CD4-positive, alpha-beta T cell (primary cell): ENCODE results near the gene RUNX1. TPM values are rescaled to one million over a fixed set of nuclear protein-coding genes. Genes with fewer than 3 reads are reported as not detected.

Experiments
- ATAC-seq: fragments of 200-7000 bp; cut with Tn5 transposase; one replicate; pipeline ENCODE4 v1.10.0; 2022; ENCODE audit warnings: mild to moderate bottlenecking; ENCODE audit not compliant: poor library complexity
- CTCF ChIA-PET: fragments of 350-600 bp; sonication (Branson Sonifier 250); formaldehyde crosslinking; loops from one replicate; lab custom pipeline; 2021; ENCODE audit warnings: antibody characterized with exemption, inconsistent platforms; lab: Charles Lee
- POLR2A ChIA-PET: fragments of 350-600 bp; sonication (Branson Sonifier 250); formaldehyde crosslinking; loops from one replicate; lab custom pipeline; 2021; ENCODE audit warnings: antibody characterized with exemption, inconsistent platforms; lab: Charles Lee
- DNase-seq, 14 experiments: peaks; one replicate each; pipeline ENCODE4 v3.0.0-alpha.2; 2013 to 2020; ENCODE audit warnings: mixed read lengths in 2 of 14
- H3K27ac ChIP-seq, 2 donors: one replicate each; pipeline versions ENCODE4 v1.5.1 to v1.7.0; 2013; ENCODE audit warnings: low read length in 2 of 2, low read depth in 1 of 2, mild to moderate bottlenecking in 1 of 2
- H3K27me3 ChIP-seq, 2 experiments: 1 replicate in 1 of 2; 2 replicates in 1 of 2; pipeline versions ENCODE4 v1.6.1 to v1.7.0; 2013; ENCODE audit warnings: low read length in 2 of 2, control low read depth in 1 of 2, mild to moderate bottlenecking in 1 of 2, moderate library complexity in 1 of 2; ENCODE audit not compliant: insufficient read depth in 2 of 2, control insufficient read depth in 1 of 2
- H3K36me3 ChIP-seq: one replicate; pipeline ENCODE4 v1.6.1; 2013; ENCODE audit warnings: low read length, control low read depth; ENCODE audit not compliant: insufficient read depth
- H3K4me1 ChIP-seq: one replicate; pipeline ENCODE4 v1.6.1; 2013; ENCODE audit warnings: low read length, control low read depth; ENCODE audit not compliant: insufficient read depth
- H3K4me3 ChIP-seq: one replicate; pipeline ENCODE4 v1.5.1; 2013; ENCODE audit warnings: mild to moderate bottlenecking, low read length, moderate library complexity
- H3K9me3 ChIP-seq, 2 experiments: 1 replicate in 1 of 2; 2 replicates in 1 of 2; pipeline versions ENCODE4 v1.6.1 to v1.7.0; 2013; ENCODE audit warnings: low read length in 2 of 2, mild to moderate bottlenecking in 2 of 2, control low read depth in 1 of 2, moderate library complexity in 1 of 2; ENCODE audit not compliant: control insufficient read depth in 1 of 2, insufficient read depth in 1 of 2
- H3K27ac Mint-ChIP-seq: one replicate; pipeline ENCODE4 v1.8.0; 2020; ENCODE audit warnings: mixed read lengths
- H3K27me3 Mint-ChIP-seq: one replicate; pipeline ENCODE4 v1.8.0; 2021; ENCODE audit warnings: mixed read lengths
- H3K36me3 Mint-ChIP-seq: one replicate; pipeline ENCODE4 v1.8.0; 2021; ENCODE audit warnings: low read depth, mixed read lengths
- H3K4me1 Mint-ChIP-seq: one replicate; pipeline ENCODE4 v1.8.0; 2021; ENCODE audit warnings: low read depth, mixed read lengths
- H3K4me3 Mint-ChIP-seq: one replicate; pipeline ENCODE4 v1.8.0; 2020; ENCODE audit warnings: mild to moderate bottlenecking, mixed read lengths
- H3K9me3 Mint-ChIP-seq: one replicate; pipeline ENCODE4 v1.8.0; 2020; ENCODE audit warnings: mixed read lengths
- intact Hi-C, 2 experiments: fragments of 100-400 bp; cut with DNase I in 1 of 2; cut with micrococcal nuclease in 1 of 2; formaldehyde crosslinking; loops; one replicate each; pipeline versions ENCODE4 v1.15.1 to v1.9.0; 2023 to 2025; cut with DNase I, micrococcal nuclease
- total RNA-seq, 174 experiments: library from RNA in 2 of 174; stranded (reverse) in 2 of 174; gene quantifications; one replicate each; pipeline ENCODE4 v1.2.3 and lab custom pipeline; 2021 to 2026
- TF ChIP-seq, protein P1 (sequence below): fragments of 200-600 bp; IDR thresholded peaks from one replicate; pipeline ENCODE4 v1.8.0; 2022; ENCODE audit warnings: antibody characterized with exemption, mild to moderate bottlenecking

The RUNX1 gene
- total RNA-seq, 2 experiments from 2014 or later = 71.7 to 74.3 TPM

DNA sequence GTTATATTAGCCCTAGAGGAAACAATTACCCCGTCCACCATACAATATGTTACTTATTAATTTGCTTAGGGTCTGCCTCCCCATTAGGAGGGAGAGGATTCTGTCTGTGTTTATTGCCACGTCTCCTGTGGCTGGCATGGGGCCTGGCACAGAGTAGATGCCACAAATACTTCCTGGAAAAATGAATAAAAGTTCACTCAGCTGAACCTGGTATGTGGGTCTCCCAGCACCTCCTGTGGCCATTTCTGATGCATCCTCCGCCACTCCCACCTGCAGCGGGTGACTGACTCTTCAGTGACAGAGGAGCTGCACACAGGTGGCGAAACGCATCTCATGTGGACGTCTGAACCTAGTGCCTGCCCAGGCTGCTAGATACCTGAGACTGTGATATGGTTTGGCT is 267.6 kb downstream of the RUNX1 start:
- no peaks in the 10 kb centered on the region for H3K36me3 ChIP-seq
- Mint-ChIP-seq H3K36me3 (no peaks in the 10 kb centered on the region), H3K27me3 (no peaks in the 10 kb centered on the region), H3K4me3 (no peak overlapping the region), H3K4me1 (no peaks in the 10 kb centered on the region), H3K9me3 (peaks cover 2% of the 10 kb centered on the region), H3K27ac (no peak overlapping the region)
- intact Hi-C loops = no loop called here
- TF ChIP-seq, protein P1, sequence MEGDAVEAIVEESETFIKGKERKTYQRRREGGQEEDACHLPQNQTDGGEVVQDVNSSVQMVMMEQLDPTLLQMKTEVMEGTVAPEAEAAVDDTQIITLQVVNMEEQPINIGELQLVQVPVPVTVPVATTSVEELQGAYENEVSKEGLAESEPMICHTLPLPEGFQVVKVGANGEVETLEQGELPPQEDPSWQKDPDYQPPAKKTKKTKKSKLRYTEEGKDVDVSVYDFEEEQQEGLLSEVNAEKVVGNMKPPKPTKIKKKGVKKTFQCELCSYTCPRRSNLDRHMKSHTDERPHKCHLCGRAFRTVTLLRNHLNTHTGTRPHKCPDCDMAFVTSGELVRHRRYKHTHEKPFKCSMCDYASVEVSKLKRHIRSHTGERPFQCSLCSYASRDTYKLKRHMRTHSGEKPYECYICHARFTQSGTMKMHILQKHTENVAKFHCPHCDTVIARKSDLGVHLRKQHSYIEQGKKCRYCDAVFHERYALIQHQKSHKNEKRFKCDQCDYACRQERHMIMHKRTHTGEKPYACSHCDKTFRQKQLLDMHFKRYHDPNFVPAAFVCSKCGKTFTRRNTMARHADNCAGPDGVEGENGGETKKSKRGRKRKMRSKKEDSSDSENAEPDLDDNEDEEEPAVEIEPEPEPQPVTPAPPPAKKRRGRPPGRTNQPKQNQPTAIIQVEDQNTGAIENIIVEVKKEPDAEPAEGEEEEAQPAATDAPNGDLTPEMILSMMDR = no peak
- DNase-seq = no peak
- no peak overlapping the region for H3K4me3 ChIP-seq
- peaks cover 0 to 3% of the 10 kb centered on the region in 2 experiments for H3K9me3 ChIP-seq
- H3K27ac ChIP-seq = no peak overlapping the region
- H3K27me3 ChIP-seq = no peaks in the 10 kb centered on the region
- H3K4me1 ChIP-seq = no peaks in the 10 kb centered on the region
- CTCF ChIA-PET = no interaction called here
- POLR2A ChIA-PET = no interaction called here
- no peak for ATAC-seq

DNA sequence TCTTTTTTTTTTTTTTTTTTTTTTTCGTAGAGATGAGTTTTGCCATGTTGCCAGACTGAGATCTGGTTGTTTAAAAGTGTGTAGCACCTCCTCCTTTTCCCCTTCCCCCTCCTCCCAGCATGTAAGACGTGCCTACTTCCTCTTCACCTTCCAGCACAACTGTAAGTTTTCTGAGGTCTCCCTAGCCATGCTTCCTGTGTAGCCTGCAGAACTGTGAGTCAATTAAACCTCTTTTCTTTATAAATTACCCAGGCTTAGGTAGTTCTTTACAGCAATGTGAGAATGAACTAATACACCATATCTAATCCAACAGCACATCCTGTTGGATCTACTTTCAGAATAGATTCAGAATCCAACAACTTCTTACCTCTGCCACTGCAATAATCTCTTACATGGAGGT is 269.2 kb downstream of the RUNX1 start:
- no peaks in the 10 kb centered on the region for H3K36me3 ChIP-seq
- ChIA-PET POLR2A (no interaction called here), CTCF (no interaction called here)
- H3K9me3 ChIP-seq = peaks cover 0 to 3% of the 10 kb centered on the region in 2 experiments
- H3K4me3 ChIP-seq = no peak overlapping the region
- intact Hi-C loops = no loop called here
- no peak overlapping the region for H3K27ac Mint-ChIP-seq
- no peaks in the 10 kb centered on the region for H3K4me1 Mint-ChIP-seq
- no peaks in the 10 kb centered on the region for H3K36me3 Mint-ChIP-seq
- no peak overlapping the region for H3K4me3 Mint-ChIP-seq
- no peak overlapping the region for H3K27ac ChIP-seq
- no peak for DNase-seq
- H3K9me3 Mint-ChIP-seq = peaks cover 2% of the 10 kb centered on the region
- H3K4me1 ChIP-seq = no peaks in the 10 kb centered on the region
- TF ChIP-seq, protein P1 = no peak
- H3K27me3 ChIP-seq = no peaks in the 10 kb centered on the region
- ATAC-seq = no peak
- H3K27me3 Mint-ChIP-seq = peaks cover 4% of the 10 kb centered on the region

DNA sequence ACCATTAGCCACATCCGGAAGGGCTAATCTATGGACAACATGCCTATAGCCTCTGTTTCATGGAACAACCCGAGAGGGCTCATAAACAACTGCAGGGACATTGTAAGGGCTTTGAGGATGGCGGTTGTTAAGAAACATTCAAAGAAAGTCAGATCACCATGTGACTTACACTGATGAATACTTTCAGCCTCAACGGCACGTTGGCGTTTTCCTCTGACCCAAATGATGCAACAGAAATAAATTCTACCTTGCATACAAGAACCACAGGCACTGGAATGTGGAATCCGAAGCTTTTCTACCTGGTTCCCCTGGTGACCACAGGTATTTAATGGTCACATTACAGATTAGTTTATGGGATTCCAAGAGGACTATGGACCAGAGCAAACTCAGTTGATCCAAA is 273.3 kb downstream of the RUNX1 start:
- Histone ChIP-seq H3K36me3 (no peaks in the 10 kb centered on the region), H3K27me3 (no peaks in the 10 kb centered on the region), H3K4me1 (no peaks in the 10 kb centered on the region), H3K27ac (no peak overlapping the region), H3K9me3 (peaks cover 0 to 3% of the 10 kb centered on the region in 2 experiments), H3K4me3 (no peak overlapping the region)
- Mint-ChIP-seq H3K27me3 (peaks cover 4% of the 10 kb centered on the region), H3K4me1 (no peaks in the 10 kb centered on the region), H3K9me3 (peaks cover 2% of the 10 kb centered on the region), H3K27ac (no peak overlapping the region), H3K4me3 (no peak overlapping the region), H3K36me3 (no peaks in the 10 kb centered on the region)
- CTCF ChIA-PET = no interaction called here
- no peak for DNase-seq
- POLR2A ChIA-PET = no interaction called here
- ATAC-seq = no peak
- TF ChIP-seq, protein P1 = no peak
- intact Hi-C loops = no loop called here
